Effector memory CD4-positive, alpha-beta T cell (primary cell): Measurements from ENCODE around the gene RNF11.
"Not testable (repeated sequence)": the region's sequence is repeated elsewhere in the genome, so short reads cannot be mapped to it uniquely, and the experiment has no call there.

ENCODE experiments used
- DNase-seq, 3 donors: peaks; one replicate each; pipeline ENCODE4 v3.0.0-alpha.2; 2020
- H3K27ac ChIP-seq: 2 replicates; pipeline ENCODE4 v1.7.0; 2013; ENCODE audit warnings: mild to moderate bottlenecking, low read length, moderate library complexity; ENCODE audit not compliant: insufficient read depth, poor library complexity, severe bottlenecking
- H3K27me3 ChIP-seq: replicated peaks from 2 replicates; pipeline ENCODE4 v1.7.0; 2013; ENCODE audit warnings: mild to moderate bottlenecking, low read length; ENCODE audit not compliant: insufficient read depth, control insufficient read depth, poor library complexity, severe bottlenecking
- H3K36me3 ChIP-seq: 2 replicates; pipeline ENCODE4 v1.7.0; 2013; ENCODE audit warnings: mild to moderate bottlenecking, low read length, moderate library complexity; ENCODE audit not compliant: control insufficient read depth, insufficient read depth
- H3K4me1 ChIP-seq: 2 replicates; pipeline ENCODE4 v1.7.0; 2013; ENCODE audit warnings: low read length, mild to moderate bottlenecking; ENCODE audit not compliant: control insufficient read depth, insufficient read depth, poor library complexity, severe bottlenecking
- H3K4me3 ChIP-seq: 2 replicates; pipeline ENCODE4 v1.7.0; 2013; ENCODE audit warnings: low read length, low read depth, mild to moderate bottlenecking; ENCODE audit not compliant: insufficient read depth, poor library complexity, severe bottlenecking
- H3K9me3 ChIP-seq: 2 replicates; pipeline ENCODE4 v1.7.0; 2013; ENCODE audit warnings: mild to moderate bottlenecking, low read length, moderate library complexity; ENCODE audit not compliant: control insufficient read depth

RNF11 gene

DNA sequence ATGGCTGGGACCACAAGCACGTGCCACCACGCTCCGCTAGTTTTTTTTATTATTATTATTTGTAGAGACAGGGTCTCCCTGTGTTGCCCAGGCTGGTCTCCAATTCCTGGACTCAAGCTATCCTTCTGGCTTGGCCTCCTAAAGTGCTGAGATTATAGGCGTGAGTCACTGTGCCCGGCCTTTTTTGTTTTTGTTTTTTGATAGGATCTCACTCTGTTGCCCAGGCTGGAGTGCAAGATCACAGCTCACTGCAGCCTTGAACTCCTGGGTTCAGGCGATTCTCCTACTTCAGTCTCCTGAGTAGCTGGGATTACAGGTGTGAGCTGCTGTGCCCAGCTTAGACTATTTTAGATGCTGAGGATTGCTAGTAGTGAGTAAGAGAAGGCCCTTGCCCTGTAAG is 11.8 kb upstream of the RNF11 start:
- Histone ChIP-seq H3K27ac (no peak overlapping the region), H3K4me1 (no peaks in the 10 kb centered on the region), H3K9me3 (no peaks in the 10 kb centered on the region), H3K27me3 (no peaks in the 10 kb centered on the region), H3K36me3 (no peaks in the 10 kb centered on the region), H3K4me3 (no peak overlapping the region)
- no peak for DNase-seq

DNA sequence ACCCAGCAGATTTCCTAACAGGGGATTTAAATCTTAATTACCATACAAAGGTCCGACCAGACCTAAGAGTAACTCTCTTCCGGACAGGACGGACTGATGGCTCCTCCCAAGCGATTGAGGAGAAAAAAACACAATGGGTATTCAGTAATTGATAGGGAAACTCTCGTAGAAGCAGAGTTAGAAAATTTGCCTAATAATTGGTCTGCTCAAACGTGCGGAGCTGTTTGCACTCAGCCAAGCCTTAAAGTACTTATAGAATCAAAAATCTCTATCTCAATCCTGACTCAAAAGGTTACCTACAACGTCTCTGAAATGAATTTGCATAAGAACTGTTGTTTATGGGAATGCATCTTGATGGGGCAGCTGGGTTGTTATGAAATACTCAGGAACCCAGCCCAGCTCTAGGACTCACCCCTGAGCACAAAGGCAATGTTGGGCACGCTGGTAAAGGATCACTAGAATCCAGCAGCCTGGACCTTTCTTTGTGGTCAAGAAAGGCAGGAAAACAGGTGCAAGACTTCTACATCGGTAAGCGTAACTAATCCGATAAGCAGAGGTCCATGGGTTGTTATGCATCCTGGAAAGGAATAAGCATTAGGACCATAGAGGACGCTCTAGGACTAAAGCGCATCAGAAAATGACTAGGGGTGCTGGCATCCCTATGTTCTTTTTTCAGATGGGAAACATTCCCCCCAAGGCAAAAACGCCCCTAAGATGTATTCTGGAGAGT is 8.7 kb upstream of the RNF11 start:
- H3K27me3 ChIP-seq, H3K9me3 ChIP-seq, DNase-seq, H3K4me3 ChIP-seq, H3K4me1 ChIP-seq, H3K36me3 ChIP-seq, H3K27ac ChIP-seq: not testable (repeated sequence)

DNA sequence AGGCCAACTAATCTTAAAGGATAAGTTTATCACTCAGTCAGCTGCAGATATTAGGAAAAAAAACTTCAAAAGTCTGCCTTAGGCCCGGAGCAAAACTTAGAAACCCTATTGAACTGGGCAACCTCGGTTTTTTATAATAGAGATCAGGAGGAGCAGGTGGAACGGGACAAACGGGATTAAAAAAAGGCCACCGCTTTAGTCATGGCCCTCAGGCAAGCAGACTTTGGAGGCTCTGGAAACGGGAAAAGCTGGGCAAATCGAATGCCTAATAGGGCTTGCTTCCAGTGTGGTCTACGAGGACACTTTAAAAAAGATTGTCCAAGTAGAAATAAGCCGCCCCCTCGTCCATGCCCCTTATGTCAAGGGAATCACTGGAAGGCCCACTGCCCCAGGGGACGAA is 7.6 kb upstream of the RNF11 start:
- H3K27me3 ChIP-seq, H3K4me3 ChIP-seq, H3K36me3 ChIP-seq, H3K4me1 ChIP-seq, H3K27ac ChIP-seq, H3K9me3 ChIP-seq, DNase-seq: not testable (repeated sequence)

DNA sequence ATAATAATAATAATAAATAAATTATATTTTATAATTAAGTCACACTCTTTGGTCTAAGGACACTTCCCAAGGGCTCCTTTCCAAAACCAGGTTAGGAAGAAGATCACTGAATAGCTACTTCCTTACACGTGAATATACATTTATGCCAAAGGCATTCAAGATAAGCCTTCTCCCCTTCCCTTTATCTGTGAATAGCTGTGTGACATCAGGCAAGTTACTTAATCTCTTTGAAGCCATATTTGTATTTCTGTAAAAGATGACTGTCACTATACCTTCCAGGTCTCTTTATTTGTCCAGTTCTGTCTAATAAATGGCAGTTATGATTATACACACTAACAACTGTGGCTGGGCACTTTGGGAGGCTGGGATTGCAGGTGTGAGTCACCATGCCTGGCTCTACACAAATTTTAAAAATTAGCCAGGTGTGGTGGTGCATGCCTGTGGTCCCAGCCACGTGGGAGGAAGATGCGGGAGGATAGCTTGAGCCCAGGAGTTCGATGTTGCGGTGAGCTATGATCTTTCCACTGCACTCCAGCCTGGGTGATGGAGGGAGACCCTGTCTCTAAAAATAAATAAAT is 5.5 kb upstream of the RNF11 start:
- no peak overlapping the region for H3K27ac ChIP-seq
- no peak overlapping the region for H3K4me3 ChIP-seq
- H3K27me3 ChIP-seq = no peaks in the 10 kb centered on the region
- peaks cover 8% of the 10 kb centered on the region for H3K4me1 ChIP-seq
- DNase-seq = no peak
- no peaks in the 10 kb centered on the region for H3K36me3 ChIP-seq
- H3K9me3 ChIP-seq = no peaks in the 10 kb centered on the region

DNA sequence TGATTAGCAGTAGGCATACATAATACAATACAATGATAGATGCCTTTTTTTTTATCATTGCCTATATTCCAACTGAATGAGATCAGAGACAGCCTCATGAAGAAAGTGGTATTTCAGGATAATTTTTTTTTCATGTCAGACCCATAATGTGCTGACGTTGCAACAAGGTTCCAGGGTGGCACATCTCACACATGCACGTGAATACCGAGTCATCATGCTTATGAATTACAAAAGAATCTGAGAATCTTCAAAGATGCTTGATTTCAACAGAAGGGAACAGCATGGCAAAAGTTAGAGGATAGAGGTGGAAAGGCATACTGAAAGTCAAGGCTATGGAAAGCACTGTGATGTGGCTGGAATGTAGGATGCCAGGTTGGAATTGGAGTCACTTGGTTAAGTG is 5.0 kb upstream of the RNF11 start:
- H3K27me3 ChIP-seq = no peaks in the 10 kb centered on the region
- H3K9me3 ChIP-seq = no peaks in the 10 kb centered on the region
- H3K27ac ChIP-seq = no peak overlapping the region
- H3K4me1 ChIP-seq = peaks cover 9% of the 10 kb centered on the region
- DNase-seq = no peak
- no peaks in the 10 kb centered on the region for H3K36me3 ChIP-seq
- H3K4me3 ChIP-seq = no peak overlapping the region

DNA sequence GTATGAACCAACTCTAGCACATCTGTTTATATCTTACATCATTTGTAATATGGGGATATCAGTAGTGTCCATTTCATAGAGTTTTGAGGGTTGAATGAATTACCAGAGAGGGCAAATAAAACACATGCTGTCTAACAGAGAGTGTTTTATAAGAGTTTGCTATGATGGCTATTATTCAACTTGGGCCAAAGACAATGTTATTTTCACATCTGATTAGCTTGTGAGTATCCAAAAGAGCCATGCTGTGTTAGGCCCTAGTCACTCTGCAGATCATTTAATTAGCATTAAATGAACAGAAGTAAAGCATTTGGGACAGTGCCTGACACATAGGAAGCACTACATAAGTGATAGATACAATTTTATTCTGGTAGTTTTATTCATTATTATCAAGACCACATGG is 4.2 kb upstream of the RNF11 start:
- no peak overlapping the region for H3K4me3 ChIP-seq
- H3K27me3 ChIP-seq = no peaks in the 10 kb centered on the region
- no peak for DNase-seq
- H3K4me1 ChIP-seq = peaks cover 9% of the 10 kb centered on the region
- H3K36me3 ChIP-seq = no peaks in the 10 kb centered on the region
- H3K27ac ChIP-seq = no peak overlapping the region
- H3K9me3 ChIP-seq = no peaks in the 10 kb centered on the region

DNA sequence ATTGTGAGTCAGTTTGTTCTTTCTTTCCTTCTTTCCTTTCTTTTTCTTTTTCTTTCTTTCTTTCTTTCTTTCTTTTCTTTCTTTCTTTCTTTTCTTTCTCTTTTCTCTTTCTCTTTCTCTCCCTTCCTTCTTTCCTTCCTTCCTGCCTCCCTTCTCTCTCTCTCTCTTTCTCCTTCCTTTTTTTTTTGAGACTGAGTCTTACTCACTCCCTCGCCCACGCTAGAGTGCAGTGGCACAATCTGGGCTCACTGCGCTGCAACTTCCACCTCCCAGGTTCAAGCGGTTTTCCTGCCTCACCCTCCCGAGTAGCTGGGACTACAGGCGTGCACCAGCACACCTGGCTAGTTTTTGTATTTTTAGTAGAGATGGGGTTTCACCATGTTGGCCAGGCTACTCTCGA is 1.8 kb upstream of the RNF11 start:
- H3K27me3 ChIP-seq, H3K9me3 ChIP-seq, H3K4me3 ChIP-seq, H3K36me3 ChIP-seq, H3K27ac ChIP-seq, DNase-seq: not testable (repeated sequence)
- peaks cover 18% of the 10 kb centered on the region for H3K4me1 ChIP-seq

DNA sequence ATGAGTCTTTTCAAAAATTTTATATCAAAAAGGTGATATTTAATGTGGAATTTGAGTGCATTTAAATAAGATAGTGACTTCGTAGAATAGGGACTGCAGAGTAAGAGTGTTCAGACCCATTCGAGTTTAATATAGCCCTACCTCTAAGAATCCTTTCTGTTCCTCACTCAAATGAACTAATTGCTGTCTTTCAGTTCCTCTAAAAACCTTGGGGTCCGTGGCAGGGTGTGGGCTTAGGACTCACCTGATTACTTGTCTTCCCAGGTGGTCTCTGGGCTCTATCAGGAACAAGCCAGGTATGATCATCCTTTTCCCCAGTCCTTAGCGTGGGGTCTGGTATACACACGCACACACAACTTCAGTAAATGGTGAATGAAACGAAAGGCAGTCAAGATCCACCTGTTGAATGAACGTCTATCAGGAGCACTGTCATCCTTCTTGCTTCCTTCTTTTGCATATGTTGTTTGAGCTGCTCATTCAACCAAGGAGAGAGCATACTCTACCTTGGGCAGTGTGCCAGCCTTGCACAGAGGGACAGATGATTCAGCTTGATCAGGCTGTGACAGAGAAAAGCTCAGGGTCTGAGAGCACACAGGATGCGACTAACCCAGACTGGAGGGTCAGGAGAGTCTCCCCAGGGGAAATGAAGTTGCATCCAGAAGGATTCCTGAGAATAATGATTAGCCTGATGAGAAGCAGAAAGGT is 1.2 kb upstream of the RNF11 start:
- Histone ChIP-seq H3K4me1 (peaks cover 18% of the 10 kb centered on the region), H3K4me3 (peak overlapping the region; percentile 98), H3K36me3 (no peaks in the 10 kb centered on the region), H3K9me3 (no peaks in the 10 kb centered on the region), H3K27ac (peak overlapping the region; percentile 92), H3K27me3 (no peaks in the 10 kb centered on the region)
- peak in 1 of 3 donors; percentile 5 for DNase-seq

DNA sequence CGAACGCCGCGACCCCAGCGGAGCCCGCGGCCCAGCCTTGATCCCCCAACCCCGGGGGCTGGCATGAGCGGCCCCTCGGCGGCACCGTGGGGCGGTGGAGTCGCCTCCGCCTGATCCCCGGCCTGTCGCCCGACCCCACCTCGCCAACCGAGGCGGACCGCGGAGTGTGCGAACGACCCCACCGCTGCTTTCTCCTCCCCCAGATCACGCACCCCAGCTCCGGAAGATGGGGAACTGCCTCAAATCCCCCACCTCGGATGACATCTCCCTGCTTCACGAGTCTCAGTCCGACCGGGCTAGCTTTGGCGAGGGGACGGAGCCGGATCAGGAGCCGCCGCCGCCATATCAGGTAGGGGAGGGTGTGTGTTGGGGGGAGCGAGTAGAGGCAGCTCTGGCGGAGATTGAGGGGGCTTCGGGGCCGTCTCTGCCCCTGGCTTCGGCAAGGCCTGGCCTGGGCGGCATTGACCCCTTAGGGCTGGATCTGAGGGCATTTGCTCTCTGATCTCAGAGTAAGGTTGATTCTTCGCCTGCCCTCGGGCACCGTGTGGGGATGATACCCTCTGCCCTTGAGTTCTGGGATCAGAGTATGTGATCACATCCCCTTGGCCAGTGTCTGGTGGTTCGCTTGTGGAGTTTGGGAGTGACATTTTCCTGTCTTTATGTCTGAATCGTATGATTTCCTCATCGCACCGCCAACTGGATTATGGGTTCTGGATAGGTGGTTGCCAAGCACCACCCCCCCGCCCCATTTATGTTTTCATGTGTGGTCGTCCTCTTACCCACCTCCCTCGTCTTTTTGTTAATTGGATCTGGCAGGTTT is 668 bp downstream of the RNF11 start:
- Histone ChIP-seq H3K9me3 (no peaks in the 10 kb centered on the region), H3K27me3 (no peaks in the 10 kb centered on the region), H3K4me3 (peak overlapping the region; percentile 98), H3K4me1 (peaks cover 18% of the 10 kb centered on the region), H3K36me3 (no peaks in the 10 kb centered on the region), H3K27ac (peak overlapping the region; percentile 92)
- peak; percentile 11 to 35 (median 16) for DNase-seq
